GM13977 (cell line): ENCODE results near the gene DOCK8.

Source experiments
- DNase-seq: peaks from one replicate; pipeline ENCODE4 v3.0.0; 2012; ENCODE audit warnings: low spot score
- in situ Hi-C: fragments of 300-500 bp; cut with MboI; formaldehyde crosslinking; loops from one replicate; pipeline ENCODE4 v1.12.0; 2022; ENCODE audit warnings: low sequenced_read_pairs, low pct_unique_long_range_greater_than_20kb, mixed read lengths, inconsistent platforms; ENCODE audit not compliant: unreplicated experiment
- TF ChIP-seq, protein P1 (sequence below): IDR thresholded peaks from 2 replicates; pipeline ENCODE4 v1.5.1; 2012; ENCODE audit warnings: mild to moderate bottlenecking, control low read depth; ENCODE audit not compliant: insufficient read depth; ENCODE audit errors: extremely low read depth, missing control alignments

The DOCK8 gene

DNA sequence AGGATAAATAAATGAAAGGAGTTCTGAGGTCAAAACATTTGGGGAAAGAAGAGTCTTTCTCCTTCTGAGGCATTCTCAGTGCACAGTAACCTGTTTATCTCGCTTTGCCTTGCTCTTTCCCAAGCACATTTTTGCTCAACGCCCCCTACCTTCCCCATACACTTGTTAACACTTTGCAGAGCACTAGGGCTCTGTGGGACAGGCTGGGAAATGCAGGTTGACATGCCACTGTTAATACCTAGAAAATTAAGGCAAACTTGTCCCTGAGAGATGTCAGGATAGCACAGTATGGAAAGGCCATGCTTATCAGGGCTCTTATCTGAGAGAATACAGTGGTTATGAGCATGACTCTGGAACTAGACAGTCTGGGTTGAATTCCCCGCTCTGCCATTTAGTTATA, 152.0 kb downstream of the DOCK8 start:
- TF ChIP-seq, protein P1, sequence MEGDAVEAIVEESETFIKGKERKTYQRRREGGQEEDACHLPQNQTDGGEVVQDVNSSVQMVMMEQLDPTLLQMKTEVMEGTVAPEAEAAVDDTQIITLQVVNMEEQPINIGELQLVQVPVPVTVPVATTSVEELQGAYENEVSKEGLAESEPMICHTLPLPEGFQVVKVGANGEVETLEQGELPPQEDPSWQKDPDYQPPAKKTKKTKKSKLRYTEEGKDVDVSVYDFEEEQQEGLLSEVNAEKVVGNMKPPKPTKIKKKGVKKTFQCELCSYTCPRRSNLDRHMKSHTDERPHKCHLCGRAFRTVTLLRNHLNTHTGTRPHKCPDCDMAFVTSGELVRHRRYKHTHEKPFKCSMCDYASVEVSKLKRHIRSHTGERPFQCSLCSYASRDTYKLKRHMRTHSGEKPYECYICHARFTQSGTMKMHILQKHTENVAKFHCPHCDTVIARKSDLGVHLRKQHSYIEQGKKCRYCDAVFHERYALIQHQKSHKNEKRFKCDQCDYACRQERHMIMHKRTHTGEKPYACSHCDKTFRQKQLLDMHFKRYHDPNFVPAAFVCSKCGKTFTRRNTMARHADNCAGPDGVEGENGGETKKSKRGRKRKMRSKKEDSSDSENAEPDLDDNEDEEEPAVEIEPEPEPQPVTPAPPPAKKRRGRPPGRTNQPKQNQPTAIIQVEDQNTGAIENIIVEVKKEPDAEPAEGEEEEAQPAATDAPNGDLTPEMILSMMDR: no peak

DNA sequence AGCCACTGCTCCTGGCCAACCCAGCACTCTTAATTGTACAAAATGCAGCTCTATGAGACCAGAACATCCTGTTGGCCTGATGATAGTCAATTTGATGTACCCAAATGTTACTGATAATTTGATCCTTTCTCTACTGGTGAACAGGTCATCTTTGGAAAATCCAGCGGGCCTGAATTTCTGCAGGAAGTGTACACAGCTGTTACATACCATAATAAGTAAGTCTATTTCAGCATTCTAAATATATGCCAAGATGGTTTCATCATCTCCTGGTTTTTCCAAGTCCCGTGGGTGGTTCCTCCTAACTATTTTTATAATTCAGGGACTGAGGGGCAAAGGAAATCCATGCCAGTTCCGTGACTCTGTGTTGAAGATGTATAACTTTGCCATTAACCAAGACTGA, 155.4 kb downstream of the DOCK8 start:
- in situ Hi-C loops: no loop called here
- no peak for DNase-seq
- TF ChIP-seq, protein P1: no peak

More for the DNA sequence above, 152.0 kb downstream of the DOCK8 start:
- no peak for DNase-seq
- in situ Hi-C loops: no loop called here

DNA sequence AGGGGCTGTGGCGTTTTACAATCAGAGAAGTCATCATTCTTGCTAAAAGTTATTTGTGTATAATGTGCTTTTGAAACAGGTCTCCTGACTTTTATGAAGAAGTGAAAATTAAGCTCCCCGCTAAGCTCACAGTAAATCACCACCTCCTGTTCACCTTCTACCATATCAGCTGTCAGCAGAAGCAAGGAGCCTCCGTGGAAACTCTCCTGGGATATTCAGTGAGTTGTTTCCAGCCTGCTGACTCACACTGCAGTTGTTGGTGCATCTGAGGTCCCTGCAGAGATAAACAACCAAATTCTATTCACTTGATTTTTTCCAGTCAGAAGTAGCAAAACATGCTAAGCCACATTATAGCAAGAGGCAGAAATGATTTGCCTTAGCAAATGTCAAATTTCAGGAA, 156.7 kb downstream of the DOCK8 start:
- in situ Hi-C loops: no loop called here
- DNase-seq: no peak
- TF ChIP-seq, protein P1: no peak

DNA sequence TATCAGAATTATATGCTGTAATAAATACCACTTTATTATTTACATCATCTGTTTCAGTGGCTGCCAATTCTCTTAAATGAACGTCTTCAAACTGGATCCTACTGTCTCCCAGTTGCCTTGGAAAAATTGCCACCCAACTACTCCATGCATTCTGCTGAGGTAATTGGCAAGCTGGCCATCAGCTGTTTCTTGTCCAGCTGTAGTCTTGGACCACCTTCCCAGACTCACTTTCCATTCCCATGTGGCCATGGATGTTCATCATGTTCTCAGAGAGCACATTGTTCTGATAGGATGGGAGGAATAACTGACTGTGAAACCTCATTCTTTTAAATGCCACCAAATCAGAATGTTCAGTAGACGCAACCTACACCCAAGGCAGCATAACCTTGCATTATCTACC, 157.5 kb downstream of the DOCK8 start:
- TF ChIP-seq, protein P1: no peak
- in situ Hi-C loops: no loop called here
- no peak for DNase-seq

DNA sequence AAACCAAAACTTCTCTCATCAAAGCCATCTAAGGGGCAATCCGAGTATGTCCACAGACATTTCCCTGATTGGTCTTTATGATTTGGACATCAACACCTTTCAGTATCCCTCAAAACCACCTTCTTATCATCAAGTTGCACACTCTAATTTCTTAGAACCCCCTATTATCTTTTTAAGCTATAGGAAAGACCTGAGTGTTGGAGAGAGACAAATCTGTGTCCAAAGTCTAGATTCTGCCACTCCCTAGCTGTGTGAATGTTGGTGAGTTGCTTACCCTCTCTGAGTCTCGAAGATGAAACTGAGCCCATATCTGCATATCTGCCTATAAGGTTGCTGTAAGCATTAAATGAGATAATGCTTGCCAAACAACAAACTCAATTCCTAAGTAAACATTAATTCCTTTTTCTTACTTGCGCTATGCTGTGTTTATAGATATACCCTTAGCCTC, 159.1 kb downstream of the DOCK8 start:
- in situ Hi-C loops: no loop called here
- DNase-seq: no peak
- TF ChIP-seq, protein P1: no peak

DNA sequence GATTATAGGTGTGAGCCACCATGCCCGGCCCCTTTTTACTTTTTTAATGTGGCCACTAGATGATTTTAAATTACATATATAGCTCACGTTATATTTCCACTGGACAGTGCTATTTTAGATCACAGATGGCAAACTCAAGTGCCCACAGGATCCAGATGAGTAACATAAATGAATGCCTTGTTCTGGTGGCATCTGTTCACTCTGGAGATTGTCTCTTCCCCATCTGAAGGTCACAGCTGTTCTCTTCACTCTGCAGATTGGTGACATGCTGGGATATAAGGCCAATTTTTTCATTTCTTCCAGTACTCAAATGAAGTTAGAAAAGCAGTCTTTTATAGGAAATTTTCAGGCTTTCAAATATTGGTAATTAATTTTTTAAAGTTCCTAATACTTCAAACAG, 160.1 kb downstream of the DOCK8 start:
- no peak for DNase-seq
- TF ChIP-seq, protein P1: no peak
- in situ Hi-C loops: no loop called here

DNA sequence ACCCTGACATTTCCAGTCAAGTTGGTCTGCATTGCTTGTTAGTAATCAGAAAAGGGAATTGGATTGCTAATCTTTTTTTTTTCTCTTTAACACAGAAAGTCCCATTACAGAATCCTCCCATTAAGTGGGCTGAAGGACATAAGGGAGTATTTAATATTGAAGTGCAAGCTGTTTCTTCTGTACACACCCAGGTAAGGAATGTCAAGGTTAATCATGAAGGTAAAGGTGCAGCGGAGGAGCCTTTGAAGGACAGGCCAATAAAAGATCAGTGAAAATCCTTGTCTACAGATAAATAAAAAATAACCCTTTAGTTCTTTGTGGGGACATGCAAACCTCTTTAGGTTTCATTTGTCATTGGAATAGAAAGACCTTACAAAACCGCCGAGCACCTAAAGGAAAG, 161.4 kb downstream of the DOCK8 start:
- in situ Hi-C loops: no loop called here
- TF ChIP-seq, protein P1: no peak
- DNase-seq: no peak
